K562 (cell line): Measurements from ENCODE around the gene C3. TPM values are rescaled to one million over a fixed set of nuclear protein-coding genes. Genes with fewer than 3 reads are reported as not detected.

Experiments used
- ATAC-seq: fragments of 200-7000 bp; cut with Tn5 transposase; 3 replicates; pipeline ENCODE4 v1.9.1; 2020; ENCODE audit warnings: moderate library complexity
- BruUV-seq: library from RNA; stranded (reverse); fragments of 400-500 nt; replicated peaks from 2 replicates; lab custom pipeline; 2021; lab: Mats Ljungman, UMichigan
- CTCF ChIA-PET: fragments of 300-600 bp; formaldehyde crosslinking; extraction: SDS; loops from one replicate; lab custom pipeline; 2021; ENCODE audit warnings: low intra/inter-chr PET ratio; lab: Yijun Ruan, JAX
- POLR2A ChIA-PET: fragments of 300-600, 350-650 bp; sonication (Branson Sonifier 250); formaldehyde crosslinking; extraction: SDS; loops from one replicate; lab custom pipeline; 2021; ENCODE audit warnings: antibody characterized with exemption, inconsistent platforms; lab: Yijun Ruan, JAX
- DNase-seq, 4 experiments: peaks; one replicate each; pipeline versions ENCODE4 v3.0.0 to v3.0.0-alpha.2; 2011 to 2018; ENCODE audit warnings: low spot score in 3 of 4, mixed read lengths in 3 of 4; ENCODE audit errors: extremely low read depth in 1 of 4
- FAIRE-seq: peaks from 2 replicates; lab custom pipeline; 2011; peaks lifted over from hg19 to GRCh38; lab: Jason Lieb, UNC
- H2AFZ ChIP-seq: 2 replicates; pipeline ENCODE4 v1.6.0; 2011; ENCODE audit warnings: low read depth, low read length, control low read depth, inconsistent platforms
- H3K27ac ChIP-seq: fragments of 200-600 bp; 3 replicates; pipeline ENCODE4 v1.8.0; 2011; ENCODE audit warnings: low read depth, mild to moderate bottlenecking, control low read depth, inconsistent platforms, low read length, moderate library complexity, mixed read lengths; ENCODE audit errors: extremely low read depth
- H3K27me3 ChIP-seq, 2 experiments: fragments of 300-600 bp in 1 of 2; 2 replicates in 1 of 2; 3 replicates in 1 of 2; pipeline versions ENCODE4 v1.6.0 to v1.8.0; 2011; ENCODE audit warnings: inconsistent platforms in 2 of 2, low read length in 2 of 2, mild to moderate bottlenecking in 1 of 2, mixed read lengths in 1 of 2, moderate library complexity in 1 of 2; ENCODE audit not compliant: control insufficient read depth in 2 of 2, insufficient read depth in 2 of 2
- H3K36me3 ChIP-seq: fragments of 300-600 bp; 3 replicates; pipeline ENCODE4 v1.8.0; 2011; ENCODE audit warnings: mild to moderate bottlenecking, low read length, inconsistent platforms; ENCODE audit not compliant: control insufficient read depth, insufficient read depth
- H3K4me1 ChIP-seq, 2 experiments: fragments of 200-600 bp in 1 of 2; replicated peaks in 1 of 2; 2 replicates in 1 of 2; 3 replicates in 1 of 2; pipeline versions ENCODE4 v1.5.1 to v1.8.0; 2011; ENCODE audit warnings: inconsistent platforms in 2 of 2, low read length in 2 of 2, mild to moderate bottlenecking in 1 of 2, mixed read lengths in 1 of 2, moderate library complexity in 1 of 2; ENCODE audit not compliant: control insufficient read depth in 2 of 2, insufficient read depth in 2 of 2
- H3K4me2 ChIP-seq: 2 replicates; pipeline ENCODE4 v1.6.1; 2011; ENCODE audit warnings: low read length, control low read depth, inconsistent platforms, mixed read lengths; ENCODE audit not compliant: insufficient read depth
- H3K4me3 ChIP-seq: fragments of 200-600 bp; sonication (generic), shearing (Covaris generic); 2 replicates; pipeline ENCODE4 v1.5.1; 2016; ENCODE audit warnings: control low read depth, inconsistent platforms
- H3K79me2 ChIP-seq: fragments of 200-600 bp; 3 replicates; pipeline ENCODE4 v1.8.0; 2011; ENCODE audit warnings: low read length, inconsistent platforms; ENCODE audit not compliant: control insufficient read depth, insufficient read depth
- H3K9ac ChIP-seq, 2 experiments: 2 replicates each; pipeline versions ENCODE4 v1.6.0 to v1.6.1; 2011; ENCODE audit warnings: low read depth in 2 of 2, low read length in 2 of 2, control low read depth in 1 of 2, inconsistent platforms in 1 of 2, mild to moderate bottlenecking in 1 of 2, mixed read lengths in 1 of 2; ENCODE audit not compliant: insufficient read depth in 1 of 2
- H3K9me1 ChIP-seq: one replicate; pipeline ENCODE4 v1.6.0; 2011; ENCODE audit warnings: inconsistent platforms, mild to moderate bottlenecking, low read length, moderate library complexity; ENCODE audit not compliant: control insufficient read depth, insufficient read depth
- H3K9me3 ChIP-seq: replicated peaks from 2 replicates; pipeline ENCODE4 v1.5.1; 2011; ENCODE audit warnings: low read depth, low read length, inconsistent platforms; ENCODE audit not compliant: control insufficient read depth, insufficient read depth
- H4K20me1 ChIP-seq: replicated peaks from 2 replicates; pipeline ENCODE4 v1.6.1; 2011; ENCODE audit warnings: low read length, inconsistent platforms, mixed read lengths; ENCODE audit not compliant: control insufficient read depth, insufficient read depth
- EGR1 ChIP-seq: fragments of 450-650 bp; conservative IDR thresholded peaks from 2 replicates; pipeline ENCODE4 v1.6.1; 2017; ENCODE audit warnings: mild to moderate bottlenecking
- GTF2A2 ChIP-seq: IDR thresholded peaks from 2 replicates; pipeline ENCODE4 v1.6.1; 2016; ENCODE audit warnings: mild to moderate bottlenecking, missing genetic modification characterization, missing compliant biosample characterization
- HDAC1 ChIP-seq, 2 experiments: fragments of 450-650 bp; IDR thresholded peaks; 2 replicates each; pipeline ENCODE4 v1.6.1; 2016 to 2017; ENCODE audit warnings: inconsistent platforms in 1 of 2, mild to moderate bottlenecking in 1 of 2, moderate library complexity in 1 of 2
- HDAC6 ChIP-seq: IDR thresholded peaks from 2 replicates; pipeline ENCODE4 v1.6.1; 2012; ENCODE audit warnings: low read depth, mild to moderate bottlenecking, control low read depth, inconsistent platforms, low read length, moderate library complexity
- LEF1 ChIP-seq: fragments of 450-650 bp; IDR thresholded peaks from 2 replicates; pipeline ENCODE4 v1.6.1; 2016; ENCODE audit warnings: mild to moderate bottlenecking
- NFRKB ChIP-seq: fragments of 450-650 bp; IDR thresholded peaks from 2 replicates; pipeline ENCODE4 v1.6.1; 2016; ENCODE audit warnings: low read depth
- PCBP1 ChIP-seq: fragments of 200-400 bp; formaldehyde crosslinking; IDR thresholded peaks from 2 replicates; pipeline ENCODE4 v1.6.1; 2018; ENCODE audit warnings: mild to moderate bottlenecking, low read depth, low read length; ENCODE audit not compliant: poor library complexity, severe bottlenecking
- PHB2 ChIP-seq: fragments of 450-650 bp; IDR thresholded peaks from 2 replicates; pipeline ENCODE4 v1.6.1; 2017; ENCODE audit warnings: low read depth
- ZNF121 ChIP-seq: sonication (generic); formaldehyde crosslinking; conservative IDR thresholded peaks from 2 replicates; pipeline ENCODE4 v1.8.0; 2022; ENCODE audit warnings: missing genetic modification reagents
- ZNF165 ChIP-seq: fragments of 250-450 bp; sonication (Bioruptor Pico); IDR thresholded peaks from 2 replicates; pipeline ENCODE4 v1.4.0; 2020; ENCODE audit warnings: borderline replicate concordance
- ZNF174 ChIP-seq: fragments of 250-450 bp; sonication (Bioruptor Pico); IDR thresholded peaks from 2 replicates; pipeline ENCODE4 v1.4.0; 2020; ENCODE audit warnings: mild to moderate bottlenecking
- ZNF184 ChIP-seq: sonication (generic); formaldehyde crosslinking; IDR thresholded peaks from 2 replicates; pipeline ENCODE4 v1.5.0; 2020; ENCODE audit warnings: missing genetic modification reagents
- ZNF282 ChIP-seq: sonication (generic); formaldehyde crosslinking; IDR thresholded peaks from 2 replicates; pipeline ENCODE4 v1.8.1; 2023; ENCODE audit warnings: missing genetic modification reagents
- ZNF316 ChIP-seq: fragments of 450-650 bp; IDR thresholded peaks from 2 replicates; pipeline ENCODE4 v1.6.1; 2016
- ZNF431 ChIP-seq: sonication (generic); formaldehyde crosslinking; IDR thresholded peaks from 2 replicates; pipeline ENCODE4 v1.8.0; 2022; ENCODE audit warnings: mild to moderate bottlenecking, missing genetic modification reagents
- WGBS: fragments of 100-300 bp; shearing (Covaris generic); methylation state at CpG from one replicate; pipeline ENCODE4 v1.1.6; 2016; ENCODE audit warnings: low coverage, mixed read lengths; ENCODE audit not compliant: insufficient coverage; ENCODE audit errors: missing lambda C conversion rate; 5-methylcytosine and 5-hydroxymethylcytosine counted together
- in situ Hi-C: fragments of 300-500 bp; cut with MboI; formaldehyde crosslinking; loops from 4 replicates; pipeline ENCODE4 v1.15.0; 2018; ENCODE audit warnings: inconsistent platforms, mixed read lengths
- intact Hi-C: fragments of 100-400 bp; cut with micrococcal nuclease; formaldehyde crosslinking; loops from 2 replicates; pipeline ENCODE4 v1.14.2; 2022
- polyA plus RNA-seq, 8 experiments: library from polyadenylated mRNA; depleted of rRNA in 4 of 8; stranded (reverse) in 5 of 8; unstranded in 3 of 8; fragments of >200 nt; fragmentation: Nextera tagmentation in 2 of 8; fragmentation: Illumina TruSeq in 1 of 8; extraction: Ambion mirVana in 2 of 8; extraction: Trizol in 1 of 8; gene quantifications; 2 replicates each; pipeline versions ENCODE4 v1.2.1 to v1.2.3, GENCODE V29; 2011 to 2014; ENCODE audit warnings: inconsistent platforms in 1 of 8, missing spikeins in 1 of 8
- total RNA-seq, 7 experiments: library from RNA; depleted of rRNA in 6 of 7; stranded (reverse); fragments of >200 nt in 6 of 7; fragmentation: Illumina TruSeq in 2 of 7; extraction: Trizol in 2 of 7; gene quantifications; 2 replicates each; pipeline versions ENCODE4 v1.2.1 to v1.2.3, GENCODE V29; 2011 to 2021; ENCODE audit warnings: low replicate concordance in 1 of 7
- TF ChIP-seq, protein P1 (sequence below): fragments of 250-450 bp; sonication (Bioruptor Pico); IDR thresholded peaks from 2 replicates; pipeline ENCODE4 v1.8.0; 2021; ENCODE audit warnings: borderline replicate concordance, mild to moderate bottlenecking, moderate library complexity; ENCODE audit not compliant: poor library complexity, severe bottlenecking
- TF ChIP-seq, protein P2 (sequence below): sonication (generic); formaldehyde crosslinking; IDR thresholded peaks from 2 replicates; pipeline ENCODE4 v1.8.1; 2023; ENCODE audit warnings: missing genetic modification reagents, mild to moderate bottlenecking, borderline replicate concordance

Gene C3
- total and polyA plus RNA-seq, 9 of the 15 experiments (the other 6 are each of a cell fraction or from before 2014, with no cell fraction given): 0.59 to 10.6 (median 2.2) TPM

DNA sequence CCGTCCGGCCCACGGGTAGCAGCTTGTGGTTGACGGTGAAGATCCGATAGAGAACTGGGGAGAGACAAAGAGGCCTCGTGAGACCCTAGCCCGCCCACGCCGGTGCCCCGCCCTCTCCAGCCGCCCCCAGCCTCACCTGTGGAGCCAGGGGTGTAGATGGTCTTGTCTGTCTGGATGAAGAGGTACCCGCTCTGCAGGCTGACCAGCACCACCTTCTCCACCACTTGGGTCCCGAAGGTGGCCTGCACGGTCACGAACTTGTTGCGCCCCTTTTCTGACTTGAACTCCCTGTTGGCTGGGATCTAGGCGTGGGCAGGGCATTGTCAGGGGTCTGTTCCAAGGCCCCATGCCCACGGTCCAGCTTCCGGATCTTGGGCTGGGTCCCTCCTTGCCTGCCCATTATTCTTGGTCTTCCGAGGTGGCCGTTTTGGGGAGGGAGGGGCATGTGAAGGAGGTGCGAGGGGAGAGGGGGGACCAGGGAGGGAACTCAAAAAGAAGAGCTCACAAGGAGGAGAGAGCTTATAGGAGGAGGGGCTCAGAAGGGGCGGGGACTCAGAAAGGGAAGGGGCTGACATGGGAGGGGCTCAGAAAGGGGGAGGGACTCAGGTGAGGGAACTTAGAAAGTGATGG, 2.2 kb downstream of the C3 start (continued):
- TF ChIP-seq EGR1 (peak; percentile 72), HDAC1 (IDR thresholded peaks at IDR 0.05) (peak in 1 of 2 experiments; percentile 37; a peak in 1 of 4 replicates), ZNF174 (CRISPR knock-in tag) (no peak), GTF2A2 (tag) (no peak)
- TF ChIP-seq, protein P1, sequence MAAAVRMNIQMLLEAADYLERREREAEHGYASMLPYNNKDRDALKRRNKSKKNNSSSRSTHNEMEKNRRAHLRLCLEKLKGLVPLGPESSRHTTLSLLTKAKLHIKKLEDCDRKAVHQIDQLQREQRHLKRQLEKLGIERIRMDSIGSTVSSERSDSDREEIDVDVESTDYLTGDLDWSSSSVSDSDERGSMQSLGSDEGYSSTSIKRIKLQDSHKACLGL: no peak
- TF ChIP-seq, all 486 proteins: peak for 5

DNA sequence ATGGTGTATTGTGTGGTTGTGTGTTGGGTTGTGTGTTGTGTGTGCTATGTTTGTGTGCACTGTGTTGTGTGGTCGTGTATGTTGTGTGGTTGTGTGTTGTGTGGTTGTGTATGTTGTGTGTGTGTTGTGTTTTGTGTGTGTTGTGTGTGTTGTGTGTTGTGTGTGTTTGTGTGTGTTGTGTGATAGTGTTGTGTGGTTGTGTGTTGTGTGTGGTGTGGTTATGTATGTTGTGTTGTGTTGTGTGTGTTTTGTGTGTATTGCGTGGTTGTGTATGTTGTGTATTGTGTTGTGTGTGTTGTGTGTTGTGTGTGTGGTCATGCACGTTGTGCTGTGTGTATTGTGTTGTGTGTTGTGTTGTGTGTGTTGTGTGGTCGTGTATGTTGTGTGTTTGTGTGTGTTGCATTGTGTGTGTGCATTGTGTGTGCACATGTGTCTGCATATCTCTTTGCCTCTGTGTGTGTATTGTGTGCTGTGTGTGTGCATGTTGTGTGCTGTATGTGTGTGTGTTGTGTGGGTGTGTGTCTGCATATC, 2.9 kb downstream of the C3 start:
- Histone ChIP-seq H3K9me3 (no peaks in the 10 kb centered on the region), H3K36me3 (no peaks in the 10 kb centered on the region), H3K4me2 (peak overlapping the region; percentile 77), H2AFZ (peak overlapping the region; percentile 96), H3K27ac (no peak overlapping the region; the same call in 1 of the 3 replicates), H4K20me1 (no peaks in the 10 kb centered on the region), H3K9ac (no peak overlapping the region), H3K4me3 (0 out of 2 replicates have a peak overlapping the region, but pooled peaks have one; percentile 37), H3K4me1 (peaks cover 36% of the 10 kb centered on the region in 2 experiments), H3K79me2 (no peaks in the 10 kb centered on the region), H3K9me1 (no peaks in the 10 kb centered on the region), H3K27me3 (peaks cover 0 to 3% of the 10 kb centered on the region in 2 experiments; a peak in 2 of 5 replicates)
- ATAC-seq (no peak), DNase-seq (no peak), FAIRE-seq (peak; percentile 94)
- 21% methylated on average over 4 of the region's 4 CpGs for WGBS
- intact Hi-C loops: no loop called here
- no TSS peak for BruUV-seq
- CTCF ChIA-PET: interaction anchor here (1.0 to 1.8 kb wide), 2 partner anchors 85 to 145 kb away, joined by 3 to 6 read pairs; no protein-coding TSS in a partner anchor
- POLR2A ChIA-PET: interaction anchor here (0.6 kb wide), 1 partner anchor 523 kb away, joined by 4 read pairs; no protein-coding TSS in a partner anchor
- in situ Hi-C loops: no loop called here
- TF ChIP-seq PCBP1: no peak
- peak; percentile 52; the same call in 1 of the 2 replicates for TF ChIP-seq NFRKB
- peak; percentile 90 for TF ChIP-seq LEF1
- TF ChIP-seq, protein P2, sequence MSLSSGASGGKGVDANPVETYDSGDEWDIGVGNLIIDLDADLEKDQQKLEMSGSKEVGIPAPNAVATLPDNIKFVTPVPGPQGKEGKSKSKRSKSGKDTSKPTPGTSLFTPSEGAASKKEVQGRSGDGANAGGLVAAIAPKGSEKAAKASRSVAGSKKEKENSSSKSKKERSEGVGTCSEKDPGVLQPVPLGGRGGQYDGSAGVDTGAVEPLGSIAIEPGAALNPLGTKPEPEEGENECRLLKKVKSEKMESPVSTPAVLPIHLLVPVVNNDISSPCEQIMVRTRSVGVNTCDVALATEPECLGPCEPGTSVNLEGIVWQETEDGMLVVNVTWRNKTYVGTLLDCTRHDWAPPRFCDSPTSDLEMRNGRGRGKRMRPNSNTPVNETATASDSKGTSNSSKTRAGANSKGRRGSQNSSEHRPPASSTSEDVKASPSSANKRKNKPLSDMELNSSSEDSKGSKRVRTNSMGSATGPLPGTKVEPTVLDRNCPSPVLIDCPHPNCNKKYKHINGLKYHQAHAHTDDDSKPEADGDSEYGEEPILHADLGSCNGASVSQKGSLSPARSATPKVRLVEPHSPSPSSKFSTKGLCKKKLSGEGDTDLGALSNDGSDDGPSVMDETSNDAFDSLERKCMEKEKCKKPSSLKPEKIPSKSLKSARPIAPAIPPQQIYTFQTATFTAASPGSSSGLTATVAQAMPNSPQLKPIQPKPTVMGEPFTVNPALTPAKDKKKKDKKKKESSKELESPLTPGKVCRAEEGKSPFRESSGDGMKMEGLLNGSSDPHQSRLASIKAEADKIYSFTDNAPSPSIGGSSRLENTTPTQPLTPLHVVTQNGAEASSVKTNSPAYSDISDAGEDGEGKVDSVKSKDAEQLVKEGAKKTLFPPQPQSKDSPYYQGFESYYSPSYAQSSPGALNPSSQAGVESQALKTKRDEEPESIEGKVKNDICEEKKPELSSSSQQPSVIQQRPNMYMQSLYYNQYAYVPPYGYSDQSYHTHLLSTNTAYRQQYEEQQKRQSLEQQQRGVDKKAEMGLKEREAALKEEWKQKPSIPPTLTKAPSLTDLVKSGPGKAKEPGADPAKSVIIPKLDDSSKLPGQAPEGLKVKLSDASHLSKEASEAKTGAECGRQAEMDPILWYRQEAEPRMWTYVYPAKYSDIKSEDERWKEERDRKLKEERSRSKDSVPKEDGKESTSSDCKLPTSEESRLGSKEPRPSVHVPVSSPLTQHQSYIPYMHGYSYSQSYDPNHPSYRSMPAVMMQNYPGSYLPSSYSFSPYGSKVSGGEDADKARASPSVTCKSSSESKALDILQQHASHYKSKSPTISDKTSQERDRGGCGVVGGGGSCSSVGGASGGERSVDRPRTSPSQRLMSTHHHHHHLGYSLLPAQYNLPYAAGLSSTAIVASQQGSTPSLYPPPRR (CRISPR knock-in tag): peak; percentile 100
- no peak for TF ChIP-seq ZNF165 (CRISPR knock-in tag)
- TF ChIP-seq HDAC6: peak; percentile 100
- no peak for TF ChIP-seq ZNF282 (CRISPR knock-in tag)
- peak; percentile 73; the same call in 1 of the 2 replicates for TF ChIP-seq ZNF431 (CRISPR knock-in tag)
- no peak for TF ChIP-seq ZNF184 (CRISPR knock-in tag)
- TF ChIP-seq PHB2: peak; percentile 77; the same call in 1 of the 2 replicates
- TF ChIP-seq ZNF316: peak; percentile 27; the same call in 1 of the 2 replicates
- peak; percentile 69; the same call in 1 of the 2 replicates for TF ChIP-seq ZNF121 (CRISPR knock-in tag)
